HepG2 (cell line): ENCODE results near the gene COMMD3. TPM values are rescaled to one million over a fixed set of nuclear protein-coding genes. Genes with fewer than 3 reads are reported as not detected.

ENCODE experiments used
- ATAC-seq: fragments of 200-7000 bp; cut with Tn5 transposase; 3 replicates; pipeline ENCODE4 v1.9.1; 2020; ENCODE audit warnings: mild to moderate bottlenecking, moderate library complexity
- BruUV-seq: library from RNA; stranded (reverse); fragments of 400-500 nt; replicated peaks from 2 replicates; lab custom pipeline; 2021; lab: Mats Ljungman, UMichigan
- CTCF ChIA-PET: fragments of 300-600 bp; formaldehyde crosslinking; extraction: SDS; loops from one replicate; lab custom pipeline; 2021; ENCODE audit warnings: low total read pairs, inconsistent platforms, low intra/inter-chr PET ratio; lab: Yijun Ruan, JAX
- POLR2A ChIA-PET: fragments of 350-600 bp; sonication (Branson Sonifier 250); formaldehyde crosslinking; loops from one replicate; lab custom pipeline; 2020; ENCODE audit warnings: antibody characterized with exemption, inconsistent platforms; lab: Yijun Ruan, JAX
- DNase-seq: peaks from one replicate; pipeline ENCODE4 v3.0.0-alpha.2; 2015; ENCODE audit warnings: low spot score
- FAIRE-seq: peaks from 3 replicates; lab custom pipeline; 2011; peaks lifted over from hg19 to GRCh38; lab: Jason Lieb, UNC
- H2AFZ ChIP-seq: one replicate; pipeline ENCODE4 v1.6.1; 2011; ENCODE audit warnings: low read length, inconsistent platforms
- H3K27ac ChIP-seq: fragments of 300-600 bp; 3 replicates; pipeline ENCODE4 v1.8.0; 2011; ENCODE audit warnings: mixed run types, mild to moderate bottlenecking, mixed read lengths, low read length, inconsistent platforms; ENCODE audit not compliant: insufficient read depth; ENCODE audit errors: extremely low read length
- H3K27me3 ChIP-seq, 2 experiments: fragments of 200-600 bp in 1 of 2; 2 replicates in 1 of 2; 3 replicates in 1 of 2; pipeline versions ENCODE4 v1.6.0 to v1.8.0; 2011; ENCODE audit warnings: low read length in 2 of 2, mild to moderate bottlenecking in 2 of 2, moderate library complexity in 2 of 2, inconsistent platforms in 1 of 2; ENCODE audit not compliant: insufficient read depth in 2 of 2, control insufficient read depth in 1 of 2
- H3K36me3 ChIP-seq, 2 experiments: fragments of 200-600 bp in 1 of 2; replicated peaks in 1 of 2; 2 replicates in 1 of 2; 3 replicates in 1 of 2; pipeline versions ENCODE4 v1.5.1 to v1.8.0; 2011; ENCODE audit warnings: low read length in 2 of 2, inconsistent platforms in 1 of 2; ENCODE audit not compliant: insufficient read depth in 2 of 2, control insufficient read depth in 1 of 2
- H3K4me1 ChIP-seq: 2 replicates; pipeline ENCODE4 v1.5.1; 2012; ENCODE audit warnings: low read length, inconsistent platforms; ENCODE audit not compliant: insufficient read depth
- H3K4me2 ChIP-seq: 2 replicates; pipeline ENCODE4 v1.6.0; 2011; ENCODE audit warnings: low read depth, low read length, inconsistent platforms
- H3K4me3 ChIP-seq, 3 experiments: fragments of 200-600 bp in 1 of 3; sonication (generic), shearing (Covaris generic) in 1 of 3; replicated peaks in 1 of 3; 2 replicates each; pipeline ENCODE4 v1.5.1; 2011 to 2016; ENCODE audit warnings: low read length in 3 of 3, inconsistent platforms in 2 of 3, low read depth in 2 of 3, mild to moderate bottlenecking in 2 of 3, control low read depth in 1 of 3, mixed read lengths in 1 of 3; ENCODE audit not compliant: insufficient read depth in 1 of 3
- H3K79me2 ChIP-seq: one replicate; pipeline ENCODE4 v1.6.1; 2011; ENCODE audit warnings: low read length, inconsistent platforms; ENCODE audit not compliant: insufficient read depth
- H3K9ac ChIP-seq: 2 replicates; pipeline ENCODE4 v1.6.0; 2011; ENCODE audit warnings: mild to moderate bottlenecking, low read depth, low read length, inconsistent platforms; ENCODE audit not compliant: insufficient read depth
- H3K9me3 ChIP-seq: 2 replicates; pipeline ENCODE4 v1.5.1; 2012; ENCODE audit warnings: mild to moderate bottlenecking, low read length
- H4K20me1 ChIP-seq: 2 replicates; pipeline ENCODE4 v1.6.0; 2011; ENCODE audit warnings: inconsistent platforms, mild to moderate bottlenecking, low read length, moderate library complexity; ENCODE audit not compliant: insufficient read depth
- AKAP8 ChIP-seq: sonication (generic); formaldehyde crosslinking; IDR thresholded peaks from 2 replicates; pipeline ENCODE4 v1.5.1; 2020; ENCODE audit warnings: mild to moderate bottlenecking, missing genetic modification reagents
- ATAD3A ChIP-seq: sonication (generic); formaldehyde crosslinking; IDR thresholded peaks from 2 replicates; pipeline ENCODE4 v1.4.0; 2020; ENCODE audit warnings: missing genetic modification reagents
- CCDC6 ChIP-seq: sonication (generic); formaldehyde crosslinking; IDR thresholded peaks from 2 replicates; pipeline ENCODE4 v1.8.1; 2022; ENCODE audit warnings: mild to moderate bottlenecking, missing genetic modification reagents, moderate library complexity
- CREBL2 ChIP-seq: sonication (generic); formaldehyde crosslinking; IDR thresholded peaks from 2 replicates; pipeline ENCODE4 v1.8.1; 2023; ENCODE audit warnings: missing genetic modification reagents, mild to moderate bottlenecking, borderline replicate concordance
- LBX2 ChIP-seq: sonication (generic); formaldehyde crosslinking; IDR thresholded peaks from 2 replicates; pipeline ENCODE4 v1.5.0; 2020; ENCODE audit warnings: missing genetic modification reagents, mild to moderate bottlenecking, borderline replicate concordance
- MIER2 ChIP-seq: IDR thresholded peaks from 2 replicates; pipeline ENCODE4 v1.6.1; 2016; ENCODE audit warnings: missing biosample characterization, missing genetic modification reagents
- MYNN ChIP-seq: sonication (generic); formaldehyde crosslinking; IDR thresholded peaks from 2 replicates; pipeline ENCODE4 v1.4.0; 2020; ENCODE audit warnings: mild to moderate bottlenecking, low read depth, missing genetic modification reagents
- RBM22 ChIP-seq: fragments of 200-400 bp; formaldehyde crosslinking; optimal IDR thresholded peaks from 2 replicates; pipeline ENCODE3; 2017; ENCODE audit warnings: mild to moderate bottlenecking, low read length, moderate library complexity
- RNF2 ChIP-seq: fragments of 450-650 bp; conservative IDR thresholded peaks from 2 replicates; pipeline ENCODE4 v1.6.1; 2016; ENCODE audit warnings: low read depth
- STAT6 ChIP-seq: sonication (generic); formaldehyde crosslinking; IDR thresholded peaks from 2 replicates; pipeline ENCODE4 v1.4.0; 2020; ENCODE audit warnings: missing genetic modification reagents, mild to moderate bottlenecking, borderline replicate concordance
- ZBTB20 ChIP-seq: sonication (generic); formaldehyde crosslinking; IDR thresholded peaks from 2 replicates; pipeline ENCODE4 v1.8.1; 2023; ENCODE audit warnings: missing genetic modification reagents, low read depth, mild to moderate bottlenecking, borderline replicate concordance
- ZNF256 ChIP-seq: sonication (generic); formaldehyde crosslinking; conservative IDR thresholded peaks from 2 replicates; pipeline ENCODE4 v1.4.0; 2020; ENCODE audit warnings: missing genetic modification reagents
- ZNF3 ChIP-seq: IDR thresholded peaks from 2 replicates; pipeline ENCODE4 v1.7.0; 2017; ENCODE audit warnings: inconsistent platforms
- ZNF460 ChIP-seq: sonication (generic); formaldehyde crosslinking; IDR thresholded peaks from 2 replicates; pipeline ENCODE4 v1.5.1; 2020; ENCODE audit warnings: missing genetic modification reagents, mild to moderate bottlenecking, borderline replicate concordance
- ZNF678 ChIP-seq: sonication (generic); formaldehyde crosslinking; IDR thresholded peaks from 2 replicates; pipeline ENCODE4 v1.4.0; 2020; ENCODE audit warnings: mild to moderate bottlenecking, missing genetic modification reagents
- ZNF75D ChIP-seq: sonication (generic); formaldehyde crosslinking; IDR thresholded peaks from 2 replicates; pipeline ENCODE4 v1.8.1; 2023; ENCODE audit warnings: missing genetic modification reagents, mild to moderate bottlenecking, borderline replicate concordance
- ZNF761 ChIP-seq: sonication (generic); formaldehyde crosslinking; conservative IDR thresholded peaks from 2 replicates; pipeline ENCODE4 v1.4.0; 2020; ENCODE audit warnings: mild to moderate bottlenecking, missing genetic modification reagents
- WGBS: methylation state at CpG from one replicate; pipeline ENCODE4 v1.1.6; 2017; ENCODE audit warnings: low lambda C conversion rate; 5-methylcytosine and 5-hydroxymethylcytosine counted together
- in situ Hi-C: cut with HindIII; loops from 2 replicates; pipeline ENCODE4 v1.10.0; 2017; ENCODE audit warnings: low pct_unique_long_range_greater_than_20kb; ENCODE audit not compliant: extremely low pct_ligation_motif_present
- intact Hi-C: fragments of 100-400 bp; cut with micrococcal nuclease; formaldehyde crosslinking; loops from one replicate; pipeline ENCODE4 v1.10.0; 2022; ENCODE audit not compliant: unreplicated experiment
- polyA plus RNA-seq, 8 experiments: library from polyadenylated mRNA; depleted of rRNA in 3 of 8; stranded (reverse) in 7 of 8; unstranded in 1 of 8; fragments of >200 nt; fragmentation: Illumina TruSeq in 4 of 8; extraction: Trizol in 4 of 8; gene quantifications; 2 replicates each; pipeline versions ENCODE4 v1.2.1 to v1.2.3, GENCODE V29; 2011 to 2016; ENCODE audit warnings: low read depth in 4 of 8, missing spikeins in 1 of 8, mixed read lengths in 1 of 8; ENCODE audit not compliant: insufficient read depth in 1 of 8
- total RNA-seq, 5 experiments: library from RNA; depleted of rRNA; stranded (reverse); fragments of >200 nt; fragmentation: Illumina TruSeq; extraction: Trizol; gene quantifications; 2 replicates each; pipeline ENCODE4 v1.2.3, GENCODE V29; 2016; ENCODE audit warnings: low read depth in 1 of 5

Gene COMMD3
- total and polyA plus RNA-seq, 2 of the 13 experiments (the other 11 are each of a cell fraction or from before 2014, with no cell fraction given) = 38.7 to 54.4 TPM

- TF ChIP-seq ZNF256 (CRISPR knock-in tag) (no peak), MYNN (no peak), ZNF678 (no peak), CREBL2 (CRISPR knock-in tag) (no peak), ZNF3 (CRISPR knock-in tag) (no peak), ZNF761 (CRISPR knock-in tag) (no peak)
Measured at GRCh38 chr10:22303461-22303860, 12.7 kb upstream of the COMMD3 start (continued).

GRCh38 chr10:22305721-22306120, 10.5 kb upstream of the COMMD3 start:
- H3K79me2 ChIP-seq = no peaks in the 10 kb centered on the region
- H3K27me3 ChIP-seq = no peaks in the 10 kb centered on the region
- no TSS peak for BruUV-seq
- no peaks in the 10 kb centered on the region for H4K20me1 ChIP-seq
- no peak overlapping the region for H2AFZ ChIP-seq
- no peaks in the 10 kb centered on the region for H3K36me3 ChIP-seq
- WGBS = 56% methylated on average over 2 of the region's 2 CpGs
- no peaks in the 10 kb centered on the region for H3K9me3 ChIP-seq
- intact Hi-C loops = no loop called here
- H3K27ac ChIP-seq = no peak overlapping the region
- POLR2A ChIA-PET = no interaction called here
- no peaks in the 10 kb centered on the region for H3K4me1 ChIP-seq
- CTCF ChIA-PET = no interaction called here
- no peak overlapping the region for H3K4me2 ChIP-seq
- no peak for FAIRE-seq
- no peak for TF ChIP-seq CCDC6 (CRISPR knock-in tag)
- no peak for TF ChIP-seq ZNF460 (CRISPR knock-in tag)
- no peak for TF ChIP-seq RBM22
- TF ChIP-seq MIER2 = no peak
- no peak for TF ChIP-seq ZBTB20 (CRISPR knock-in tag)
- no peak for TF ChIP-seq ATAD3A (CRISPR knock-in tag)
- TF ChIP-seq RNF2 = no peak
- no peak for TF ChIP-seq ZNF75D
- no peak for TF ChIP-seq STAT6 (CRISPR knock-in tag)
- TF ChIP-seq AKAP8 (CRISPR knock-in tag) = no peak
- TF ChIP-seq LBX2 (CRISPR knock-in tag) = no peak
- TF ChIP-seq, all 625 proteins: peak for 0
- H3K4me3 ChIP-seq = no peak overlapping the region
- in situ Hi-C loops = loop anchor here (25.0 kb wide), 2 partner anchors 407 to 793 kb away; partner anchors contain the start of gene PIP4K2A
- ATAC-seq (no peak), DNase-seq (no peak)
- no peak overlapping the region for H3K9ac ChIP-seq
